Lung (tissue), 12 donors: ENCODE data around the gene TNS3. TPM values are rescaled to one million over a fixed set of nuclear protein-coding genes. Genes with fewer than 3 reads are reported as not detected.
A peak's percentile ranks its signal among the peaks of the same experiment; 100 is the strongest.

Source experiments
- ATAC-seq: fragments of 200-7000 bp; cut with Tn5 transposase; one replicate; pipeline ENCODE4 v1.9.1; 2020; ENCODE audit warnings: moderate number of reproducible peaks; ENCODE audit not compliant: insufficient read depth, low FRiP score
- DNase-seq, 3 donors: peaks; one replicate each; pipeline ENCODE4 v3.0.0-alpha.2; 2013 to 2017
- H3K27ac ChIP-seq, 2 donors: one replicate each; pipeline ENCODE4 v1.5.1; 2013; ENCODE audit warnings: mild to moderate bottlenecking in 2 of 2, moderate library complexity in 2 of 2, control low read depth in 1 of 2, inconsistent platforms in 1 of 2, low read depth in 1 of 2, low read length in 1 of 2
- H3K27me3 ChIP-seq, 3 donors: one replicate each; pipeline ENCODE4 v1.5.1; 2013; ENCODE audit warnings: low read length in 2 of 3; ENCODE audit not compliant: control insufficient read depth in 3 of 3, insufficient read depth in 3 of 3
- H3K36me3 ChIP-seq, 4 donors: one replicate each; pipeline ENCODE4 v1.5.1; 2013; ENCODE audit warnings: low read length in 4 of 4, mild to moderate bottlenecking in 1 of 4, moderate library complexity in 1 of 4; ENCODE audit not compliant: control insufficient read depth in 4 of 4, insufficient read depth in 4 of 4
- H3K4me1 ChIP-seq, 5 donors: one replicate each; pipeline ENCODE4 v1.5.1; 2013; ENCODE audit warnings: low read length in 5 of 5, mild to moderate bottlenecking in 2 of 5, moderate library complexity in 1 of 5; ENCODE audit not compliant: control insufficient read depth in 5 of 5, insufficient read depth in 5 of 5
- H3K4me3 ChIP-seq: one replicate; pipeline ENCODE4 v1.5.1; 2013; ENCODE audit warnings: mild to moderate bottlenecking, control low read depth, moderate library complexity
- H3K9ac ChIP-seq, 2 donors: one replicate each; pipeline ENCODE4 v1.5.1; 2013; ENCODE audit warnings: low read length in 2 of 2, control low read depth in 1 of 2; ENCODE audit not compliant: insufficient read depth in 1 of 2
- H3K9me3 ChIP-seq, 4 donors: one replicate each; pipeline ENCODE4 v1.5.1; 2013; ENCODE audit warnings: low read length in 3 of 4, mild to moderate bottlenecking in 1 of 4, moderate library complexity in 1 of 4; ENCODE audit not compliant: control insufficient read depth in 4 of 4, insufficient read depth in 3 of 4
- CTCF ChIP-seq: IDR thresholded peaks from 2 replicates; pipeline ENCODE4 v1.5.1; 2012; ENCODE audit warnings: mild to moderate bottlenecking; ENCODE audit errors: control extremely low read depth, extremely low read depth
- WGBS, 2 donors: extraction: QIAGEN DNeasy Blood & Tissue Kit; methylation state at CpG; one replicate each; pipeline ENCODE4 v1.1.7; 2013; 5-methylcytosine and 5-hydroxymethylcytosine counted together
- polyA plus RNA-seq, 2 donors: library from polyadenylated mRNA; stranded (reverse); fragments of 200-250 nt; gene quantifications; one replicate each; pipeline ENCODE4 v1.2.1, GENCODE V29; 2013
- total RNA-seq, 2 donors: library from RNA; depleted of rRNA in 1 of 2; stranded (reverse); fragments of >200 nt in 1 of 2; gene quantifications; one replicate each; pipeline ENCODE4 v1.2.1, GENCODE V29; 2014 to 2021
- donor health status: control.
- donor health status: control.
- donor health status: Bipolar disorder and iron deficiency.
- donor health status: healthy.
- donor health status: DM: yes; HTN: yes; CAD: no.

The TNS3 gene
- total and polyA plus RNA-seq, 4 donors, result 23.8 to 140 (median 85.7) TPM

GRCh38 chr7:47540387-47541350, 41.2 kb downstream of the TNS3 start:
- peak in 1 of 3 donors; percentile 37 for DNase-seq

DNA sequence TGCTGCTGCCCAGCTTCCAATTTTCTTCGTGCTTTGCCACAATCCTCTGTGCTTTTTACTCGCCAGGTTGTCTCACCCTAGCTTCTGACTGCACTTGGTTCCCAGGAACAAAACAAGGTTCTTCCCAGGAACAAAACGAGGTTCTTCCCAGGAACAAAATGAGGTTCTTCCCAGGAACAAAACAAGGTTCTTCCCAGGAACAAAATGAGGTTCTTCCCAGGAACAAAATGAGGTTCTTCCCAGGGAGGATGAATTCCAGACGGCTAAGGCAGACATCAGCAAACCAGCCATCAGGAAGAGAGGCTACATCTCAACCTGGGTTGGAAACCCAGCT, 41.9 kb downstream of the TNS3 start:
- TF ChIP-seq CTCF, result no peak
- H3K4me1 ChIP-seq, result peaks cover 0 to 62% (median 35%) of the 10 kb centered on the region in 5 donors

More at GRCh38 chr7:47540387-47541350, 41.2 kb downstream of the TNS3 start:
- ATAC-seq, result no peak
- Histone ChIP-seq H3K36me3 (peaks cover 0 to 5% (median 0%) of the 10 kb centered on the region in 4 donors), H3K27me3 (no peaks in the 10 kb centered on the region), H3K27ac (no peak overlapping the region), H3K4me1 (peaks cover 0 to 56% (median 30%) of the 10 kb centered on the region in 5 donors), H3K9ac (no peak overlapping the region), H3K4me3 (no peak overlapping the region), H3K9me3 (no peaks in the 10 kb centered on the region)
- 81 to 85% methylated on average over 22 of the region's 22 CpGs for WGBS, 2 donors
- no peak for TF ChIP-seq CTCF

DNA sequence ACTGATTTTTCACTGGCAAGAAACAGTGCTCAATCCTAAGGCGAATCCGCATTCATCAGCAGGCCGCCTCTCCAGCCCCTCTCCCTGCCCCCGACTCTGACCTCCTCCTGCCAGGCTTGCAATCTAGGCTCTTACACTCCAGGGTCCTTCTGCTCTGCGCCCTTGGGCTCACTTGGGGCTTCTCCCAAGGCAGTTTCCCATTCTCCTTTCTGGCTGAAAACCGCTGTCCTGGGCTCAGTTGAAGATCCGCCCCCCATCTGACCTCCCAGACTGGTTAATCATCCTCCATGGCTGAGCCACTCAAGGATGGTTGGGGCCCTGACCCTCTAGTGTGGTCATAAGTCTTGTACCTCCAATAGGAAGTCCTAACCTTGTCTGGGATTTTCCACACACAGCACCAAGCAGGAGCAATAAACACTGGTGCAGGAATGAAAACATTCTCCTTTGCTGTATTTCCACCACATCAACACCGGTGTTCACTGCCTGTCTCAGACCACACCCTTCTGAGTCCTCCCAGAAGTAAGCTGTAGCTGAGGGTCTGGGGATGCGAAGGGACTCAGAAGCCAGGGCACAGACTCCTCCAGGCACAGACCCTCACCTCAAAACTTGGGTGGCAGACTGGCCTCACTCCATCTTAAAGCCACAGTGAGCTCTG, 42.4 kb downstream of the TNS3 start:
- Histone ChIP-seq H3K27ac (no peak overlapping the region), H3K9ac (no peak overlapping the region), H3K4me3 (no peak overlapping the region), H3K4me1 (peaks cover 0 to 66% (median 40%) of the 10 kb centered on the region in 5 donors), H3K9me3 (no peaks in the 10 kb centered on the region), H3K36me3 (peaks cover 0 to 5% (median 0%) of the 10 kb centered on the region in 4 donors), H3K27me3 (no peaks in the 10 kb centered on the region)
- TF ChIP-seq CTCF, result no peak
- 92% methylated on average over 9 of the region's 9 CpGs for WGBS, 2 donors
- ATAC-seq, result no peak
- DNase-seq, result no peak

More for the DNA sequence above, 41.9 kb downstream of the TNS3 start:
- Histone ChIP-seq H3K27me3 (no peaks in the 10 kb centered on the region), H3K9me3 (no peaks in the 10 kb centered on the region), H3K36me3 (peaks cover 0 to 5% (median 0%) of the 10 kb centered on the region in 4 donors), H3K9ac (no peak overlapping the region), H3K4me3 (no peak overlapping the region), H3K27ac (no peak overlapping the region)
- 90% methylated on average over 4 of the region's 4 CpGs for WGBS, 2 donors
- DNase-seq (no peak), ATAC-seq (no peak)
